H9 (cell line): ENCODE measurements around the gene DHRSX. TPM values are rescaled to one million over a fixed set of nuclear protein-coding genes. Genes with fewer than 3 reads are reported as not detected.

ENCODE experiments used
- DNase-seq: peaks from one replicate; pipeline ENCODE4 v3.0.0-alpha.2; 2017
- H2AFZ ChIP-seq: one replicate; pipeline ENCODE4 v1.6.1; 2013; ENCODE audit warnings: mild to moderate bottlenecking, low read length, control low read depth, moderate library complexity
- H2AK5ac ChIP-seq: 2 replicates; pipeline ENCODE4 v1.6.1; 2013; ENCODE audit warnings: low read length, control low read depth, mixed read lengths; ENCODE audit not compliant: insufficient read length
- H2BK120ac ChIP-seq: one replicate; pipeline ENCODE4 v1.6.1; 2013; ENCODE audit warnings: low read depth, mild to moderate bottlenecking, low read length, control low read depth, inconsistent platforms; ENCODE audit not compliant: poor library complexity, severe bottlenecking
- H2BK12ac ChIP-seq: 2 replicates; pipeline ENCODE4 v1.6.1; 2013; ENCODE audit warnings: low read length, control low read depth, mixed read lengths, low read depth; ENCODE audit not compliant: insufficient read length
- H2BK15ac ChIP-seq: 2 replicates; pipeline ENCODE4 v1.6.1; 2013; ENCODE audit warnings: low read depth, low read length, control low read depth
- H2BK20ac ChIP-seq: one replicate; pipeline ENCODE4 v1.6.1; 2013; ENCODE audit warnings: low read depth, mild to moderate bottlenecking, low read length, control low read depth, inconsistent platforms; ENCODE audit not compliant: poor library complexity, severe bottlenecking
- H2BK5ac ChIP-seq: 2 replicates; pipeline ENCODE4 v1.6.1; 2013; ENCODE audit warnings: low read length, control low read depth, mixed read lengths; ENCODE audit not compliant: insufficient read length
- H3K14ac ChIP-seq: 2 replicates; pipeline ENCODE4 v1.6.1; 2013; ENCODE audit warnings: low read length, control low read depth; ENCODE audit not compliant: insufficient read depth
- H3K18ac ChIP-seq: 2 replicates; pipeline ENCODE4 v1.6.1; 2013; ENCODE audit warnings: low read depth, mild to moderate bottlenecking, mixed read lengths, low read length, control low read depth; ENCODE audit not compliant: insufficient read length
- H3K23ac ChIP-seq: 2 replicates; pipeline ENCODE4 v1.6.1; 2013; ENCODE audit warnings: low read length, control low read depth, mixed read lengths, low read depth; ENCODE audit not compliant: insufficient read length
- H3K23me2 ChIP-seq: 2 replicates; pipeline ENCODE4 v1.6.1; 2013; ENCODE audit warnings: low read depth, mild to moderate bottlenecking, mixed read lengths, low read length, control low read depth; ENCODE audit not compliant: insufficient read length, poor library complexity, severe bottlenecking
- H3K27ac ChIP-seq: 2 replicates; pipeline ENCODE4 v1.5.1; 2013; ENCODE audit warnings: low read length, control low read depth, mixed read lengths, low read depth; ENCODE audit not compliant: insufficient read length
- H3K27me3 ChIP-seq: 2 replicates; pipeline ENCODE4 v1.6.1; 2013; ENCODE audit warnings: low read length, control low read depth, inconsistent platforms; ENCODE audit not compliant: insufficient read depth
- H3K4ac ChIP-seq: 2 replicates; pipeline ENCODE4 v1.6.1; 2013; ENCODE audit warnings: low read depth, mild to moderate bottlenecking, control low read depth, inconsistent platforms, low read length, moderate library complexity
- H3K4me1 ChIP-seq: 2 replicates; pipeline ENCODE4 v1.6.1; 2013; ENCODE audit warnings: low read length, control low read depth, inconsistent platforms; ENCODE audit not compliant: insufficient read depth
- H3K4me2 ChIP-seq: 2 replicates; pipeline ENCODE4 v1.6.1; 2013; ENCODE audit warnings: low read length, control low read depth, mixed read lengths; ENCODE audit not compliant: insufficient read length, insufficient read depth
- H3K56ac ChIP-seq: 2 replicates; pipeline ENCODE4 v1.6.1; 2013; ENCODE audit warnings: low read depth, mild to moderate bottlenecking, mixed read lengths, low read length, control low read depth; ENCODE audit not compliant: insufficient read length
- H3K79me1 ChIP-seq: 2 replicates; pipeline ENCODE4 v1.6.1; 2013; ENCODE audit warnings: low read depth, mild to moderate bottlenecking, moderate library complexity, low read length, control low read depth, inconsistent platforms; ENCODE audit not compliant: insufficient read depth, poor library complexity, severe bottlenecking
- H3K79me2 ChIP-seq: 2 replicates; pipeline ENCODE4 v1.6.1; 2013; ENCODE audit warnings: low read length, control low read depth, inconsistent platforms; ENCODE audit not compliant: insufficient read depth
- H3K9ac ChIP-seq: 2 replicates; pipeline ENCODE4 v1.6.1; 2013; ENCODE audit warnings: low read length, control low read depth, mixed read lengths; ENCODE audit not compliant: insufficient read length; ENCODE audit errors: extremely low read depth
- H3K9me3 ChIP-seq: one replicate; pipeline ENCODE4 v1.6.1; 2013; ENCODE audit warnings: low read depth, low read length, inconsistent platforms; ENCODE audit not compliant: control insufficient read depth
- H3T11ph ChIP-seq: one replicate; pipeline ENCODE4 v1.6.1; 2013; ENCODE audit warnings: mild to moderate bottlenecking, low read length, control low read depth, inconsistent platforms
- H4K20me1 ChIP-seq: one replicate; pipeline ENCODE4 v1.6.1; 2013; ENCODE audit not compliant: control insufficient read depth, insufficient read length, insufficient read depth
- H4K5ac ChIP-seq: 2 replicates; pipeline ENCODE4 v1.6.1; 2013; ENCODE audit warnings: low read depth, mild to moderate bottlenecking, mixed read lengths, low read length, control low read depth; ENCODE audit not compliant: insufficient read length
- H4K8ac ChIP-seq: replicated peaks from 2 replicates; pipeline ENCODE4 v1.6.1; 2013; ENCODE audit warnings: low read length, control low read depth, mixed read lengths, low read depth; ENCODE audit not compliant: insufficient read length
- H4K91ac ChIP-seq: 2 replicates; pipeline ENCODE4 v1.6.1; 2013; ENCODE audit warnings: low read depth, mild to moderate bottlenecking, moderate library complexity, mixed read lengths, low read length, control low read depth; ENCODE audit not compliant: insufficient read length
- H3K27ac Mint-ChIP-seq, 3 experiments: 2 replicates in 2 of 3; 3 replicates in 1 of 3; pipeline ENCODE4 v1.8.0; 2020 to 2021; ENCODE audit warnings: mixed read lengths in 3 of 3, mild to moderate bottlenecking in 1 of 3, moderate library complexity in 1 of 3
- H3K27me3 Mint-ChIP-seq: 2 replicates; pipeline ENCODE4 v1.8.0; 2021; ENCODE audit warnings: low read depth, mild to moderate bottlenecking, moderate library complexity, mixed read lengths
- H3K36me3 Mint-ChIP-seq, 3 experiments: 2 replicates in 2 of 3; 3 replicates in 1 of 3; pipeline ENCODE4 v1.8.0; 2020 to 2021; ENCODE audit warnings: low read depth in 3 of 3, mixed read lengths in 3 of 3; ENCODE audit not compliant: insufficient read depth in 1 of 3
- H3K4me1 Mint-ChIP-seq, 2 experiments: 2 replicates each; pipeline ENCODE4 v1.8.0; 2020; ENCODE audit warnings: mixed read lengths in 2 of 2
- H3K4me3 Mint-ChIP-seq, 2 experiments: 2 replicates in 1 of 2; 3 replicates in 1 of 2; pipeline ENCODE4 v1.8.0; 2020 to 2021; ENCODE audit warnings: mild to moderate bottlenecking in 2 of 2, mixed read lengths in 2 of 2, moderate library complexity in 1 of 2
- H3K9me3 Mint-ChIP-seq, 2 experiments: 2 replicates in 1 of 2; 3 replicates in 1 of 2; pipeline ENCODE4 v1.8.0; 2020; ENCODE audit warnings: mild to moderate bottlenecking in 2 of 2, mixed read lengths in 2 of 2, moderate library complexity in 1 of 2
- WGBS: extraction: QIAGEN DNeasy Blood & Tissue Kit; methylation state at CpG from one replicate; pipeline ENCODE4 v1.1.7; 2013; ENCODE audit warnings: missing lambda C conversion rate, low lambda C conversion rate, mixed read lengths; ENCODE audit not compliant: insufficient read length; ENCODE audit errors: extremely low coverage; 5-methylcytosine and 5-hydroxymethylcytosine counted together
- total RNA-seq: library from RNA; stranded (reverse); gene quantifications from 2 replicates; pipeline ENCODE4 v1.2.1, GENCODE V29; 2021
- TF ChIP-seq, protein P1 (sequence below): fragments of 200-600 bp; sonication (generic); conservative IDR thresholded peaks from 3 replicates; pipeline ENCODE4 v1.8.0; 2021; ENCODE audit warnings: antibody characterized with exemption, mild to moderate bottlenecking

Gene DHRSX
- total RNA-seq, 1 experiment from 2014 or later: 44.0 TPM

DNA sequence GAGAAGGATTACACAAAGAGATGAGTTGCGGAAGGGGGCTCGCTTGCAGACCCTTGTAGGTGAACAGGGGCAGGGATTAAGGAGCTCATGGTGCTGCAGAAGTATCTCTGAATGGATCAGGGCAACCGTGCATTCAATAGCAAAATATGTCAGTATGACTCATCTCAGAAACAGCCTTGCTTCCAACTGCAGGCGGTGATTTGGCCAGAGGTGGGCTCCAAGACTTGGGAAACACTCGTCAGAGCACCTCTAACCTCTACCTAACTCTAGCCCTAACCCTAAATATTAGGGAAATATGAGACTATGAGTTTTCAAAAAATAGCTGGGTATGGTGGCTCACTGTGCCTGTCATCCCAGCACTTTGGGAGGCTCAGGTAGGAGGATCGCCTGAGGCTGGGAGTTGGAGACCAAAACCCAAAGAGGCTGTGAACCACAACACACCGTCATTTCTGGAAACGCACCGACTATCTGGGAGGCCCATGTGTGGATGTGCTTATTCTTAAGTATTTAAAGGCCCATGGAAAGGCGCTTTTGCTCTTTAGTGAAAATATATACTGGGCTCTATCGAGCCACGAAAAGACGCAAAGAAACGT is 102.6 kb downstream of the DHRSX start:
- H3K79me1 ChIP-seq: no peaks in the 10 kb centered on the region

More for the DNA sequence above, 102.6 kb downstream of the DHRSX start:
- Mint-ChIP-seq H3K27me3 (peaks cover 1% of the 10 kb centered on the region; the same call in 1 of the 2 replicates), H3K9me3 (no peaks in the 10 kb centered on the region), H3K4me3 (no peak overlapping the region), H3K36me3 (peaks cover 0 to 15% (median 2%) of the 10 kb centered on the region in 3 experiments; a peak in 4 of 7 replicates), H3K27ac (peak overlapping the region; percentile 4 to 75 (median 71); a peak in 4 of 7 replicates), H3K4me1 (peaks cover 20 to 26% of the 10 kb centered on the region in 2 experiments)
- Histone ChIP-seq H4K20me1 (no peaks in the 10 kb centered on the region), H2BK120ac (no peak overlapping the region), H3K56ac (peak overlapping the region; percentile 70), H3K23ac (no peak overlapping the region), H2BK20ac (no peak overlapping the region), H3T11ph (no peak overlapping the region), H4K91ac (no peak overlapping the region), H4K5ac (no peak overlapping the region), H3K27me3 (no peaks in the 10 kb centered on the region), H2AFZ (no peak overlapping the region), H3K9me3 (no peaks in the 10 kb centered on the region), H3K4me2 (no peak overlapping the region), H3K18ac (no peak overlapping the region), H3K27ac (no peak overlapping the region), H2BK5ac (no peak overlapping the region), H2BK12ac (no peak overlapping the region), H3K9ac (no peak overlapping the region), H3K14ac (no peak overlapping the region), H3K4me1 (peaks cover 2% of the 10 kb centered on the region; the same call in 1 of the 2 replicates), H4K8ac (no peak overlapping the region), H2BK15ac (no peak overlapping the region), H2AK5ac (no peak overlapping the region), H3K79me2 (no peaks in the 10 kb centered on the region; the same call in 1 of the 2 replicates), H3K23me2 (no peaks in the 10 kb centered on the region), H3K4ac (no peak overlapping the region)
- TF ChIP-seq, protein P1, sequence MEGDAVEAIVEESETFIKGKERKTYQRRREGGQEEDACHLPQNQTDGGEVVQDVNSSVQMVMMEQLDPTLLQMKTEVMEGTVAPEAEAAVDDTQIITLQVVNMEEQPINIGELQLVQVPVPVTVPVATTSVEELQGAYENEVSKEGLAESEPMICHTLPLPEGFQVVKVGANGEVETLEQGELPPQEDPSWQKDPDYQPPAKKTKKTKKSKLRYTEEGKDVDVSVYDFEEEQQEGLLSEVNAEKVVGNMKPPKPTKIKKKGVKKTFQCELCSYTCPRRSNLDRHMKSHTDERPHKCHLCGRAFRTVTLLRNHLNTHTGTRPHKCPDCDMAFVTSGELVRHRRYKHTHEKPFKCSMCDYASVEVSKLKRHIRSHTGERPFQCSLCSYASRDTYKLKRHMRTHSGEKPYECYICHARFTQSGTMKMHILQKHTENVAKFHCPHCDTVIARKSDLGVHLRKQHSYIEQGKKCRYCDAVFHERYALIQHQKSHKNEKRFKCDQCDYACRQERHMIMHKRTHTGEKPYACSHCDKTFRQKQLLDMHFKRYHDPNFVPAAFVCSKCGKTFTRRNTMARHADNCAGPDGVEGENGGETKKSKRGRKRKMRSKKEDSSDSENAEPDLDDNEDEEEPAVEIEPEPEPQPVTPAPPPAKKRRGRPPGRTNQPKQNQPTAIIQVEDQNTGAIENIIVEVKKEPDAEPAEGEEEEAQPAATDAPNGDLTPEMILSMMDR: no peak
- no CpG with 5 or more reads among the region's 14 CpGs for WGBS
- DNase-seq: no peak
